Neural cell (in vitro differentiated cells): ENCODE measurements around the gene CAP2. TPM values are rescaled to one million over a fixed set of nuclear protein-coding genes. Genes with fewer than 3 reads are reported as not detected.

Experiments used
- H2AFZ ChIP-seq: fragments of 200-600, 300-800 bp; sonication (generic), shearing (Covaris generic); 2 replicates; pipeline ENCODE4 v1.6.0; 2014; ENCODE audit warnings: low read depth, mild to moderate bottlenecking, antibody characterized with exemption, low read length, moderate library complexity
- H3F3A ChIP-seq: fragments of 200-600 bp; shearing (Covaris generic); 2 replicates; pipeline ENCODE4 v1.6.1; 2016; ENCODE audit warnings: mild to moderate bottlenecking, moderate library complexity, mixed read lengths, antibody characterized with exemption, low read length; ENCODE audit not compliant: insufficient read depth, poor library complexity, severe bottlenecking
- H3K27ac ChIP-seq: fragments of 200-600, 300-800 bp; sonication (generic), shearing (Covaris generic); 2 replicates; pipeline ENCODE4 v1.5.1; 2014; ENCODE audit warnings: mild to moderate bottlenecking, low read length, moderate library complexity
- H3K27me3 ChIP-seq: fragments of 300-800, 200-600 bp; sonication (generic), shearing (Covaris generic); 2 replicates; pipeline ENCODE4 v1.6.0; 2014; ENCODE audit warnings: mild to moderate bottlenecking, low read depth, low read length, moderate library complexity; ENCODE audit not compliant: insufficient read depth
- H3K36me3 ChIP-seq: fragments of 300-800, 200-600 bp; sonication (generic), shearing (Covaris generic); 2 replicates; pipeline ENCODE4 v1.5.1; 2014; ENCODE audit warnings: mild to moderate bottlenecking, antibody characterized with exemption, low read length, moderate library complexity; ENCODE audit not compliant: insufficient read depth
- H3K4me2 ChIP-seq: fragments of 300-800, 200-600 bp; sonication (generic), shearing (Covaris generic); 2 replicates; pipeline ENCODE4 v1.6.0; 2014; ENCODE audit warnings: mild to moderate bottlenecking, low read length
- H3K4me3 ChIP-seq: fragments of 300-800, 200-600 bp; sonication (generic), shearing (Covaris generic); 2 replicates; pipeline ENCODE4 v1.5.1; 2014; ENCODE audit warnings: mild to moderate bottlenecking, low read length, moderate library complexity
- H3K79me2 ChIP-seq: fragments of 200-600 bp; shearing (Covaris generic); replicated peaks from 2 replicates; pipeline ENCODE4 v1.6.0; 2014; ENCODE audit warnings: mild to moderate bottlenecking, low read length, moderate library complexity; ENCODE audit not compliant: insufficient read depth
- H3K9ac ChIP-seq: fragments of 300-800, 200-600 bp; sonication (generic), shearing (Covaris generic); 2 replicates; pipeline ENCODE4 v1.6.1; 2016; ENCODE audit warnings: mild to moderate bottlenecking, low read length, mixed read lengths
- H3K9me2 ChIP-seq: fragments of 200-600 bp; shearing (Covaris generic); 2 replicates; pipeline ENCODE4 v1.6.1; 2016; ENCODE audit warnings: mild to moderate bottlenecking, low read length, mixed read lengths; ENCODE audit not compliant: insufficient read depth
- H3K9me3 ChIP-seq: fragments of 200-600, 300-800 bp; sonication (generic), shearing (Covaris generic); 2 replicates; pipeline ENCODE4 v1.6.1; 2016; ENCODE audit warnings: mild to moderate bottlenecking, mixed run types, low read length, moderate library complexity, mixed read lengths
- H4K20me1 ChIP-seq: fragments of 200-600 bp; shearing (Covaris generic); 2 replicates; pipeline ENCODE4 v1.6.1; 2016; ENCODE audit warnings: mild to moderate bottlenecking, mixed run types; ENCODE audit not compliant: insufficient read depth
- CTCF ChIP-seq: fragments of 450-650 bp; IDR thresholded peaks from 2 replicates; pipeline ENCODE4 v1.5.1; 2014; ENCODE audit warnings: antibody characterized with exemption, mild to moderate bottlenecking, moderate library complexity; ENCODE audit not compliant: poor library complexity, severe bottlenecking
- EP300 ChIP-seq: fragments of 450-650 bp; conservative IDR thresholded peaks from 2 replicates; pipeline ENCODE4 v1.6.1; 2014; ENCODE audit warnings: antibody characterized with exemption, mild to moderate bottlenecking, moderate library complexity; ENCODE audit not compliant: poor library complexity, severe bottlenecking
- EZH2 ChIP-seq: fragments of 200-600, 300-800 bp; shearing (Covaris generic), sonication (generic); IDR thresholded peaks from 2 replicates; pipeline ENCODE4 v1.6.1; 2014; ENCODE audit warnings: antibody characterized with exemption, low read length, borderline replicate concordance, mild to moderate bottlenecking; ENCODE audit not compliant: insufficient read depth, poor library complexity, severe bottlenecking
- MXI1 ChIP-seq: fragments of 450-650 bp; conservative IDR thresholded peaks from 2 replicates; pipeline ENCODE4 v1.6.1; 2014; ENCODE audit warnings: antibody characterized with exemption, mild to moderate bottlenecking; ENCODE audit not compliant: poor library complexity, severe bottlenecking
- POLR2AphosphoS5 ChIP-seq: IDR thresholded peaks from 2 replicates; pipeline ENCODE4 v1.6.1; 2012
- RAD21 ChIP-seq: fragments of 450-650 bp; conservative IDR thresholded peaks from 2 replicates; pipeline ENCODE4 v1.6.1; 2014; ENCODE audit warnings: antibody characterized with exemption, mild to moderate bottlenecking, moderate library complexity
- REST ChIP-seq: IDR thresholded peaks from 2 replicates; pipeline ENCODE4 v1.6.1; 2012; ENCODE audit warnings: borderline replicate concordance
- SMC3 ChIP-seq: fragments of 450-650 bp; conservative IDR thresholded peaks from 2 replicates; pipeline ENCODE4 v1.6.1; 2014; ENCODE audit warnings: antibody characterized with exemption, mild to moderate bottlenecking, moderate library complexity; ENCODE audit not compliant: poor library complexity
- TAF1 ChIP-seq: IDR thresholded peaks from 2 replicates; pipeline ENCODE4 v1.6.1; 2012; ENCODE audit warnings: low read depth
- polyA plus RNA-seq: library from polyadenylated mRNA; depleted of rRNA; stranded (reverse); fragments of >200 nt; gene quantifications from 2 replicates; pipeline ENCODE4 v1.2.3, GENCODE V29; 2014

Gene CAP2
- polyA plus RNA-seq, 1 donor from 2014 or later: 13.4 TPM

- no peaks in the 10 kb centered on the region for H3K79me2 ChIP-seq
- H3K4me2 ChIP-seq: no peak overlapping the region
- no peaks in the 10 kb centered on the region for H3K27me3 ChIP-seq
- no peaks in the 10 kb centered on the region for H3K9me2 ChIP-seq
- H3F3A ChIP-seq: no peaks in the 10 kb centered on the region
- no peak overlapping the region for H2AFZ ChIP-seq
- H3K9ac ChIP-seq: no peak overlapping the region
- no peak for TF ChIP-seq CTCF
- TF ChIP-seq REST: no peak
- no peak for TF ChIP-seq EZH2
- TF ChIP-seq MXI1: no peak
- TF ChIP-seq TAF1: no peak
- no peak for TF ChIP-seq SMC3
- no peak for TF ChIP-seq RAD21
- TF ChIP-seq EP300: no peak
- H4K20me1 ChIP-seq: no peaks in the 10 kb centered on the region
- H3K4me3 ChIP-seq: no peak overlapping the region
- no peaks in the 10 kb centered on the region for H3K36me3 ChIP-seq
- H3K27ac ChIP-seq: no peak overlapping the region
- no peaks in the 10 kb centered on the region for H3K9me3 ChIP-seq
Measured at GRCh38 chr6:17497535-17498095, 104.2 kb downstream of the CAP2 start.

GRCh38 chr6:17501442-17501841 lies 108.0 kb downstream of the CAP2 start:
- TF ChIP-seq POLR2AphosphoS5 (no peak), TAF1 (no peak), EP300 (no peak), CTCF (no peak), REST (no peak), MXI1 (no peak), SMC3 (no peak), EZH2 (no peak), RAD21 (no peak)
- Histone ChIP-seq H3K9me2 (no peaks in the 10 kb centered on the region), H3K9me3 (no peaks in the 10 kb centered on the region)

More at GRCh38 chr6:17501442-17501841, 108.0 kb downstream of the CAP2 start:
- no peak overlapping the region for H3K27ac ChIP-seq
- H3K4me2 ChIP-seq: no peak overlapping the region
- H4K20me1 ChIP-seq: no peaks in the 10 kb centered on the region
- H3K36me3 ChIP-seq: no peaks in the 10 kb centered on the region
- no peak overlapping the region for H2AFZ ChIP-seq
- no peaks in the 10 kb centered on the region for H3K27me3 ChIP-seq
- H3K4me3 ChIP-seq: no peak overlapping the region
- no peak overlapping the region for H3K9ac ChIP-seq
- no peaks in the 10 kb centered on the region for H3F3A ChIP-seq
- H3K79me2 ChIP-seq: no peaks in the 10 kb centered on the region
